ENCODE data around the gene MINPP1.

MINPP1 gene

DNA sequence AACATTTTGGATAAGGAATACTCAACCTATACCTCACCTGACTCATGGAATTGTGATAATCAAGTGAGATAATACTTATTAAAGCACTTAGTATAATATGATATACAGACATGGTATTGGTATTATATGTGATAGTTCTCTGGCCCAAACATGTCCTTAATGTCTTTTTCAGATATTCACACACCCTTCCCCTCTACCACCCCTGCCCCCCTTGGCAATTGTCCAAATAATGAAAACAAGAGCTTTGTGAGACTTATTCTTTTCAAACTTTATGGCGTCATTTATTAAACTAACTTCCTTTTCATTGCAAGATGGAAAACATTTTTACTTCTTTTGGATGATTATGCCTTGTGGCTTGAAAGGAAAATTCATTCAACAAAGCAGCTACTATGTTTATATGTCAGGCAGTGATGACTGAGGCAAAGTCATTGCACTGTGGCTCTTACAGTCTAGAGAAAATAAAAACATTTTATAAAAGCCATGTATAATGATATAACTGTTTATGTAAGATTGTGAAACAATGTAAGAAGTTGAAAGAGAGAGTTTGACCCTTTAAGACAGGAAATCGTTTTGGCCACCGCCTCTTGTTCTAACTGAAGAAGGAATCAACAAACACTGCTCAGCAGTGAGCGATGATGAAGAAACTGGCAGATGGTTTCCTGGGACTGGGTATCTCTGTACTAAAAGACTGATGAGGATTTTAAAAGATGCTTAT is 27.4 kb downstream of the MINPP1 start:
- no peak for TF ChIP-seq CTCF (conservative IDR thresholded peaks at IDR 0.05; ENCODE audit: low read depth)
- H3K27ac ChIP-seq = no peak overlapping the region
- no peak for DNase-seq (ENCODE audit: low spot score)
- POLR2A ChIA-PET (ENCODE audit: low non-redundant PET) = no interaction called here
- CTCF ChIA-PET = interaction anchor here (0.6 to 0.9 kb wide), 3 partner anchors 101 to 415 kb away, joined by 3 read pairs; no protein-coding TSS in a partner anchor

DNA sequence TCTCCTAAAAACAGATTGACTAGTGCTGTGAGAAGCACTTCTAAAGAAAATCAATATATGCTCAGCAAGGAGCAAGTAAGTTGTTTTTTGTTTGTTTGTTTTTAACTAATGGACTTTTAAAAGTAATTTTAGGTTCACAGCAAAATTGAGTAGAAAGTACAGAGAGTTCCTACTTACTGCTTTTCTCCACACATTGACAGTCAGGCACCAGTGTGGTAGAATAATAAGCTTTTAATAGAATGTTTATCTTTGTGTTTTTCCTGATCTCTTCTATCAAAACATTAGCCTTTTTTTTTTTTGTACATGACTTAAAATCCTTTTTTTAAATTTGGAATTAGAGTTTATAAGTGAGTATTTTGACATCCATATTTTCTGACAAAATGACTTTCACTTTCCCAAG is 28.0 kb downstream of the MINPP1 start:
- ChIA-PET CTCF (interaction anchor here (0.9 to 1.5 kb wide), 2 partner anchors 181 to 201 kb away, joined by 3 to 13 read pairs; no protein-coding TSS in a partner anchor), POLR2A (ENCODE audit: low non-redundant PET) (no interaction called here)
- DNase-seq (ENCODE audit: low spot score) = no peak
- H3K27ac ChIP-seq = no peak overlapping the region
- TF ChIP-seq CTCF (conservative IDR thresholded peaks at IDR 0.05; ENCODE audit: low read depth) = no peak

DNA sequence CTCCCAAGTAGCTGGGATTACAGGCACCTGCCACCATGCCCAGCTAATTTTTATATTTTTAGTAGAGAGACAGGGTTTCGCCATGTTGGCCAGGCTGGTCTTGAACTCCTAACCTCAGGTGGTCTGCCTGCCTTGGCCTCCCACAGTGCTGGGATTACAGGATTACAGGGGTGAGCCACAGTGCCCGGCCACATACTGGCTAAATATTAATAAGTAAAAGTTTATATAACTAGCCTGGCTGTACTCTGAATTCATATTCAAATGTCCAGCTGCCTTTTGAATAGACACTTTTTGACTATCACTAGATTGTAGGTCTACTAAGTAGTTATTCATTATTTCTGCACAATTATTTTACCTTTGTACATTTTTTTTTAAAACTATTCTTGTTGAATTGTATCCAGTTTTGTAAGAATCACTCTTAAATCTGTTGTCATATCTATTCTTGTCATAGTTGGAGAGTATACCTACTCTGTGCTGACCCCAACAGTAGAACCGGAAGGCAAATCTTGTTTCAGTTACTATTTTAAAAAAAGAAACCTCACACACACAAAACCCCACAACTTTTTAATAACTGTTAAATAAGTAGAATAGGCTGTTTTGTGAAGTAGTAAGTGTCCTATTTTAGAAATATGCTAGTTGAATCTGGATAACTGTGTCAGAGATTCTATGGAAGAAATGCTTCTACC is 29.6 kb downstream of the MINPP1 start:
- ChIA-PET CTCF (interaction anchor here (0.6 to 1.5 kb wide), 5 partner anchors 15 to 238 kb away, joined by 3 to 13 read pairs (median 3); no protein-coding TSS in a partner anchor), POLR2A (ENCODE audit: low non-redundant PET) (no interaction called here)
- no peak for DNase-seq (ENCODE audit: low spot score)
- no peak overlapping the region for H3K27ac ChIP-seq
- no peak for TF ChIP-seq CTCF (conservative IDR thresholded peaks at IDR 0.05; ENCODE audit: low read depth)

DNA sequence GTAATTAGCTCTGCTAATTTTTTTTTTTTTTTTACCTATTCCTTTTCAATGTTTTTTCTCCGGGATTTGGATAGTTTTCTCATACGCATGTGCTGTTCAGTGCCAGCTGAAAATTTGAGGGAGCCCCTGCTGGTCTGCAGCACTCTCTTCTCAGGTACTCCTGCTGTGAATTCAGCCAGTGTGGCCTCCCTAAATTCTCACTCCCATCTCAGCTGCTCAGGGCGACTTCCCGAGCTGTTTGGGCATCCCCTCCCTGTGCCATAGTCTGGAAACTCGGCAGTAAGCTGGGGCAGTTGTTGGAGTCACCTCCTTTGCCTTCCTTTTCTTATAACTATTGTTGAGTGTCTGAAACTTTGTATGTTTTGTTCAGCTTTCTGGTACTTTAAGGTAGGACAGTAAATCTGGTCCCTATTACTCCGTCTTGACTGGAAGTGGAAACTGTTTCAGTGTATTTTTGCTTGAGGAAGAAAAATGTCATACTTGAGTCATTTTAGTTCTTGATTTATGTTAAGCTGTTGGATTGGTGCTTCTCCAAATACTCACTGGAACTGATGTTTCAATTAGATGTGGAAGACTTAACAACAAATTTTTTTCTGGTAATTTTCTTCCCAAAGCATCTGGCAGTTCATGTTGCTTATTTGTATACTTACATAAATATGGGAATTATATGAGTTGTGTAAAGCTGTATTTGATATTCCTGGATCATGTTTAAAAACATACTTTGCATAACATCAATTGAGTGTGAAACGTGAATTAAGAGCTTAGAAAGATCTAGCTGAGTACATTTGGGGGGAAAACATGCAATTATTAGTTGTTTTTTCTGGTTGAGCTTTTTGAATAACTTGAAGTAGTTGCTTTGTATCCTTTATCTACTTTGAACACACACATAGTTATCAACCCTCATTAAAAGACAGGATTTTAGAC is 33.7 kb downstream of the MINPP1 start:
- ChIA-PET POLR2A (ENCODE audit: low non-redundant PET) (no interaction called here), CTCF (interaction anchor here (0.7 to 1.0 kb wide), 3 partner anchors 35 to 196 kb away, joined by 3 read pairs; no protein-coding TSS in a partner anchor)
- no peak for TF ChIP-seq CTCF (conservative IDR thresholded peaks at IDR 0.05; ENCODE audit: low read depth)
- no peak for DNase-seq (ENCODE audit: low spot score)
- no peak overlapping the region for H3K27ac ChIP-seq

- no peak overlapping the region for H3K27ac ChIP-seq
- DNase-seq (ENCODE audit: low spot score) = no peak
- ChIA-PET POLR2A (ENCODE audit: low non-redundant PET) (no interaction called here), CTCF (interaction anchor here (0.5 kb wide), 1 partner anchor 17 kb away, joined by 3 read pairs; no protein-coding TSS in a partner anchor)
- TF ChIP-seq CTCF (conservative IDR thresholded peaks at IDR 0.05; ENCODE audit: low read depth) = no peak
Measured at GRCh38 chr10:87541114-87541513, 36.4 kb downstream of the MINPP1 start.

DNA sequence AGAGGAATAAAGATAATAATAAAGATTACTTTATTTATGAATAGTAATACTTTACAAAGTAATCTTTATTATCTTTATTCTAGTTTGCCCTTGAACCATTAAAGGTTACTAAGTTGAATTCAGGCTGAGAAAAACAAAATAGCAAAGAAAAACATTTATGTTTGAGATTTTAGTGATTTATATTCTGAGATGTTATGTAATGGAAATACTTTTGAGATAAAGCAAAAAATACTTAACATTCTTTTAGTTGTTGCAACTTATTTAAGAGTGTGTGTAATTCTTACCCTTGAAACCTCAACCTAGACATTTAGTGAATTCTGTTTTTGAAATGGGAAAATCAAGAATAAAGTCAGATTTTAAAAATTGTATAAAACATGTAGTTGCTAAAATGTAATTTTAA is 40.0 kb downstream of the MINPP1 start:
- no peak for DNase-seq (ENCODE audit: low spot score)
- TF ChIP-seq CTCF (conservative IDR thresholded peaks at IDR 0.05; ENCODE audit: low read depth) = no peak
- CTCF ChIA-PET = no interaction called here
- H3K27ac ChIP-seq = no peak overlapping the region
- POLR2A ChIA-PET (ENCODE audit: low non-redundant PET) = no interaction called here
